ENCODE measurements around the gene CCDC183.
A peak's percentile ranks its signal among the peaks of the same experiment; 100 is the strongest.
"Not testable (repeated sequence)": the region's sequence is repeated elsewhere in the genome, so short reads cannot be mapped to it uniquely, and the experiment has no call there.

The CCDC183 gene

DNA sequence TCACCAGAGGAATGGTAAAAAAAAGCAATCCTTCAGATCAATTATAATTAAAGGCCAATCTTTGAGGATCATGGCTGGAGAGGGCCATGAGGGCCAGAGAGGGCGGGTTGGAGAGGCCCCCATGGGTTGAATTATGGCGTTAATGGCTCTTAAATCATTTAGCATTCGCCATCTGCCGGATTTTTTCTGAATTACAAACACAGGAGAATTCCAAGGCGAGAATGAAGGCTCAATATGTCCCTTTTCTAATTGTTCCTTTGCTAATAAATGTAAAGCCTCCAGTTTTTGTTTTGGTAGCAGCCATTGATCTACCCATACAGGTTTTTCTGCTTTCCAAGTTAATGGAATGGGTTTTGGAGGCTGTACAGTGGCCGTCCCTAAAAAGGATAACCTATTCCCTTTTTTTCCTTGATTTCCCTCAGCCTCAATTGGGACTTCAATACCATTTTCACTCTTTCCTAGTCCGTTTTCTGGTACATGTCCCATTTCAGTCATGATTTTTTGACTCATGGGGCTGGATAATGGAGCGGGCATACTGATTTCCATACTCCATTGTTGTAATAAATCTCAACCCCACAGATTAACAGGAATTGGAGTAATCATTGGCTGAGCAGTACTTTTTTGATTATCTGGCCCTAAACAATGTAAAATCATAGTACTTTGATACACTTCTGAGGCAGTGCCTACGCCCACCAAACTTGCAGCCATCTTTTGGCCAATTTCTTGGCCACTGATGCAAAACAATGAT, 11.7 kb upstream of the CCDC183 start:
- Histone ChIP-seq H3K9me3 (ENCODE audit: control insufficient read depth in 1 of 2, low read length in 2 of 2) (no peaks in the 10 kb centered on the region), H3K27ac (ENCODE audit: low read depth, low read length) (no peak overlapping the region), H3K36me3 (ENCODE audit: control insufficient read depth in 1 of 2, insufficient read depth in 2 of 2, low read length in 2 of 2) (no peaks in the 10 kb centered on the region), H3K9ac (ENCODE audit: low read depth in 1 of 2, low read length in 2 of 2) (no peak overlapping the region), H3K4me3 (ENCODE audit: low read depth in 1 of 2, low read length in 2 of 2) (no peak overlapping the region), H3K27me3 (ENCODE audit: control insufficient read depth in 1 of 2, insufficient read depth in 2 of 2, low read length in 2 of 2) (no peaks in the 10 kb centered on the region), H3K4me1 (ENCODE audit: control insufficient read depth in 1 of 2, insufficient read depth in 2 of 2, low read length in 2 of 2) (peaks cover 5 to 29% of the 10 kb centered on the region in 2 donors)

DNA sequence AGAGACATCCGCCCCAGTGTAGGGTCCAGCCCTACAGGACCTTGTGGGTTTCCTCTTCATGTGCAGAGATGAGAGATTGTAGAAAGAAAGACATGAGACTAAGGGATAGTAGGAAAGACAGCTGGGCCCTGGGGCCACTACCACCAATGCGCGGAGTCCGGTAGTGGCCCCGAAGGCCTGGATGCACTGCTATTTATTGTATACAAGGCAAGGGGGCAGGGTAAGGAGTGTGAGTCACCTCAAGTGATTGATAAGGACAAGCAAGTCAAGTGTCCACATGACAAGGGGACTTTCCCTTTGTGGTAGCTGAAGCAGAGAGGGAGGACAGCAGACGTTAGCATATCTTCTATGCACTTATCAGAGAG, 11.2 kb upstream of the CCDC183 start:
- no peak overlapping the region for H3K9ac ChIP-seq (ENCODE audit: low read depth in 1 of 2, low read length in 2 of 2)
- H3K36me3 ChIP-seq (ENCODE audit: control insufficient read depth in 1 of 2, insufficient read depth in 2 of 2, low read length in 2 of 2): no peaks in the 10 kb centered on the region
- no peak overlapping the region for H3K27ac ChIP-seq (ENCODE audit: low read depth, low read length)
- H3K4me1 ChIP-seq (ENCODE audit: control insufficient read depth in 1 of 2, insufficient read depth in 2 of 2, low read length in 2 of 2): peaks cover 5 to 35% of the 10 kb centered on the region in 2 donors
- H3K4me3 ChIP-seq (ENCODE audit: low read depth in 1 of 2, low read length in 2 of 2): no peak overlapping the region
- no peaks in the 10 kb centered on the region for H3K9me3 ChIP-seq (ENCODE audit: control insufficient read depth in 1 of 2, low read length in 2 of 2)
- H3K27me3 ChIP-seq (ENCODE audit: control insufficient read depth in 1 of 2, insufficient read depth in 2 of 2, low read length in 2 of 2): no peaks in the 10 kb centered on the region

DNA sequence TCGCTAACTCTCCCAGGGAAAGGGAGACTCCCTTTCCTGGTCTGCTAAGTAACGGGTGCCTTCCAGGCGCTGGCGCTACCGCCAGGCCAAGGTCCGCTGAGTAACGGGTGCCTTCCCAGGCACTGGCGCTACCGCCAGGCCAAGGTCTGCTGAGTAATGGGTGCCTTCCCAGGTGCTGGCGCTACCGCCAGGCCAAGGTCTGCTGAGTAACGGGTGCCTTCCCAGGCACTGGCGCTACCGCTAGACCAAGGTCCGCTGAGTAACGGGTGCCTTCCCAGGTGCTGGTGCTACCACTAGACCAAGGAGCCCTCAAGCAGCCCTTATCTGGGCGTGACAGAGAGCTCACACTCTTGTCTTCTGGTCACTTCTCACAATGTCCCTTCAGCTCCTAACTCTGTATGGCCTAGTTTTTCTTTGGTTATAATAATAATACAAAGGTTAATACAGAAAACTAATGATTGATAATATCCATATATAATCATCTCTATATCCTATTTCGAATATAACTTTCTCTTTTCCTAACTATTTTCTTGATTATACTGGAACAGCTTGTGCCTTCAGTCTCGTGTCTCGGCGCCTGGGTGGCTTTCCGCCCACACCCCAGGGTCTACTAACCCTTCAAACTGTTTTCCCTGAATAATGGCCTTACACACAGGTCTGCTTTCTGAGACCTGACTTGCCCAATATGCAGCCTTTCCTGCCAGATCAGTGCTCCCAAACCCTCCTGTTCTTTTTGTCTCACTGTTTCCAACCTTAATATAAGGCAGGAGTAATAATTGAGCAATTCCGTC, 10.4 kb upstream of the CCDC183 start:
- H3K4me3 ChIP-seq (ENCODE audit: low read depth in 1 of 2, low read length in 2 of 2); H3K27ac ChIP-seq (ENCODE audit: low read depth, low read length); H3K27me3 ChIP-seq (ENCODE audit: control insufficient read depth in 1 of 2, insufficient read depth in 2 of 2, low read length in 2 of 2); H3K9ac ChIP-seq (ENCODE audit: low read depth in 1 of 2, low read length in 2 of 2); H3K9me3 ChIP-seq (ENCODE audit: control insufficient read depth in 1 of 2, low read length in 2 of 2); H3K36me3 ChIP-seq (ENCODE audit: control insufficient read depth in 1 of 2, insufficient read depth in 2 of 2, low read length in 2 of 2): not testable (repeated sequence)
- peaks cover 11 to 41% of the 10 kb centered on the region in 2 donors for H3K4me1 ChIP-seq (ENCODE audit: control insufficient read depth in 1 of 2, insufficient read depth in 2 of 2, low read length in 2 of 2)

DNA sequence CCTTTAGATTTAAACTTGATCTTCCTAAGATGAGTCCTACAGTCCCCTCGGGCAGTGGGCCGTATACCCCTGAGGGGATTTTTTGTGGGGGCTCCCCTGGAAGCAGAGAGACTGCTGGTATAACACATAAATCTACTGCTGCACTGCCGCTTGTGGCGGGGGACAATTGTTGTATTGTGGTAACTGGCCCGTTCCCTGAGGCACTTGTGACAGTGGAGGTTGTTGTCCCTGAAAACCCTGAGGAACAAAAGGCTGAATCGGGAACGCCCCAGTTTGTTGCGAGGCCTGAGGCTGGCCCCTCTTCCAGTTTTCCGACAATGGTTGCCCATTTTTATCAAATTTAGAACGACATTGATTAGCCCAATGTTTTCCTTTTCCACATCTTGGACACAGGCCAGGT, 9.7 kb upstream of the CCDC183 start:
- no peak overlapping the region for H3K4me3 ChIP-seq (ENCODE audit: low read depth in 1 of 2, low read length in 2 of 2)
- H3K36me3 ChIP-seq (ENCODE audit: control insufficient read depth in 1 of 2, insufficient read depth in 2 of 2, low read length in 2 of 2): no peaks in the 10 kb centered on the region
- no peaks in the 10 kb centered on the region for H3K9me3 ChIP-seq (ENCODE audit: control insufficient read depth in 1 of 2, low read length in 2 of 2)
- H3K9ac ChIP-seq (ENCODE audit: low read depth in 1 of 2, low read length in 2 of 2): no peak overlapping the region
- peaks cover 11 to 43% of the 10 kb centered on the region in 2 donors for H3K4me1 ChIP-seq (ENCODE audit: control insufficient read depth in 1 of 2, insufficient read depth in 2 of 2, low read length in 2 of 2)
- no peaks in the 10 kb centered on the region for H3K27me3 ChIP-seq (ENCODE audit: control insufficient read depth in 1 of 2, insufficient read depth in 2 of 2, low read length in 2 of 2)
- H3K27ac ChIP-seq (ENCODE audit: low read depth, low read length): no peak overlapping the region

DNA sequence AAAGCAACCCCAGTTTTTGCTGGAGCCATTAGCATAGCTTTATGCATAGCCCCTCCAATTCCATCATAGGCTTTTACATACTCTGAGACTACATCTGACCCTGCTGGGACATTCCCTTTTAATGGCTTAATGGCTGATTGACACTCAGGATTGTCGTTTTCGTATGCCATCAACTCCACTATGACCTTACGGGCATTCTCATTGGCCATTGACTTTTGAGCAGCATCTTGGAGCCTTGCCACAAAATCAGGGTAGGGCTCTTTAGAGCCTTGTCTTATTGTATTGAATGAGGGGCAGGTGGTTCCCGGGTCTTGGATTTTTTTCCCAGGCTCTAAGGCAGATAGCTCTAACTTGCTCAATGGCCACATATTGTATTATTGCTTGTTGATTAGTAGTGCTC, 9.2 kb upstream of the CCDC183 start:
- H3K9ac ChIP-seq (ENCODE audit: low read depth in 1 of 2, low read length in 2 of 2); H3K27me3 ChIP-seq (ENCODE audit: control insufficient read depth in 1 of 2, insufficient read depth in 2 of 2, low read length in 2 of 2); H3K36me3 ChIP-seq (ENCODE audit: control insufficient read depth in 1 of 2, insufficient read depth in 2 of 2, low read length in 2 of 2); H3K9me3 ChIP-seq (ENCODE audit: control insufficient read depth in 1 of 2, low read length in 2 of 2); H3K4me3 ChIP-seq (ENCODE audit: low read depth in 1 of 2, low read length in 2 of 2); H3K27ac ChIP-seq (ENCODE audit: low read depth, low read length): not testable (repeated sequence)
- H3K4me1 ChIP-seq (ENCODE audit: control insufficient read depth in 1 of 2, insufficient read depth in 2 of 2, low read length in 2 of 2): peaks cover 13 to 49% of the 10 kb centered on the region in 2 donors

DNA sequence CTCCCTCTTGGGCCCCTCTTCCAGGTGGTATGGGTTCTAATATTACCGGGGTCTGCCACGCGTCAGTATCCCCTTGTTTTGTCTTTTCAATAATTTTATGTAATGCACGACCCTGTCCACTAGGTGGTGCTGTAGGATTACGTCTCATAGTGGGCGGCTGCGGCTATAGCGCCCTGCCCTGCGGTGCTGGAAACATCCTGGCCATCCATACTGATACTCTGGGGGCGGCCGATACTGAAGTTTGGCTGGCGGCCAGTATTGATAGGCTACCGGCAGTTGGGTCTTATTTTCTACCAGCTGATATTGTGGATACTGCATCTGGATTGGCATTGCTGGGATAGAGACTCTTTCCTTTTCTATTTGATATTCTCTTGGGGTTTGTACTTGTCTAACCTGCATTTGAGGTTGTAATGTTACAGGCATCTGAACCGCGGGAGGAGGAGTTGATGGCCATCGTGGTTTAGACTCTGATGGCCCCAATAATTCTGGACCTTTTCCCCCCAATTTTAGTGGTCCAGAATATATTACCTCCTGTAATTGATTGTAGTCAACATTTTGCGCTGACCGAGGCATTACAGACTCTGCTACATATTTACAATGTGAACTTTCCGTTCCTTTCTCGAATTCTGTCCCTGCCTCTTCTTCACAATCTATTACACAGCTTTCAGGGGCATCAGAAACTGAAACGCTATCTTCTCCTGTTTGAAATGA, 8.3 kb upstream of the CCDC183 start:
- Histone ChIP-seq H3K9me3 (ENCODE audit: control insufficient read depth in 1 of 2, low read length in 2 of 2) (no peaks in the 10 kb centered on the region), H3K27me3 (ENCODE audit: control insufficient read depth in 1 of 2, insufficient read depth in 2 of 2, low read length in 2 of 2) (no peaks in the 10 kb centered on the region), H3K36me3 (ENCODE audit: control insufficient read depth in 1 of 2, insufficient read depth in 2 of 2, low read length in 2 of 2) (no peaks in the 10 kb centered on the region), H3K4me3 (ENCODE audit: low read depth in 1 of 2, low read length in 2 of 2) (no peak overlapping the region), H3K4me1 (ENCODE audit: control insufficient read depth in 1 of 2, insufficient read depth in 2 of 2, low read length in 2 of 2) (peaks cover 22 to 57% of the 10 kb centered on the region in 2 donors), H3K9ac (ENCODE audit: low read depth in 1 of 2, low read length in 2 of 2) (no peak overlapping the region), H3K27ac (ENCODE audit: low read depth, low read length) (no peak overlapping the region)

DNA sequence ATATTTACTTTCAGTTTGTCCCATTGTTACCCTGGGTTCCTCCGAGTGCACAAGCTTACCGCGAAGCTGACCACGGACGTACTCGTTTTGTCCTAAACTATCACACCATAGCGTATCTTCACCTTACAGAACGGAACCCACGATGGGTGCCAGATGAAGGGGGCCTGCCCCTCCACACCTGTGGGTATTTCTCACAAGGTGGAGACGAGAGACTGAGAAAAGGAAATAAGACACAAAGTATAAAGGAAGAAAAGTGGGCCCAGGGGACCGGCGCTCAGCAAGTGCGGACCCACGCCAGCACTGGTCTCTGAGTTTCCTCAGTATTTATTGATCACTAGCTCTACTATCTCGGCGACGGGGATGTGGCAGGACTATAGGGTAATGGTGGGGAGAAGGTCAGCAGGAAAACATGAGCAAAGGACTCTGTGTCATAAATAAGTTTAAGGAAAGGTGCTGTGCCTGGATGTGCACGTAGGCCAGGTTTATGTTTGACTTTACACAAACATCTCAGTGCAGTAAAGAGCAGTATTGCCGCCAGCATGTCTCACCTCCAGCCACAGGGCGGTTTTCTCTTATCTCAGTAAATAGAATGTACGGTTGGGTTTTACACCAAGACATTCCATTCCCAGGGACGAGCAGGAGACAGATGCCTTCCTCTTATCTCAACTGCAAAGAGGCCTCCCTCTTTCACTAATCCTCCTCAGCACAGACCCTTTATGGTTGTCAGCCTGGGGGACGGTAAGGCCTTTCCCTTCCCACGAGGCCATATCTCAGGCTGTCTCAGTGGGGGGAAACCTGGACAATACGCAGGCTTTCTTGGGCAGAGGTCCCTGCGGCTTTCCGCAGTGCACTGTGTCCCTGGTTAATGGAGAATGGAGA, 7.3 kb upstream of the CCDC183 start:
- H3K36me3 ChIP-seq (ENCODE audit: control insufficient read depth in 1 of 2, insufficient read depth in 2 of 2, low read length in 2 of 2); H3K9me3 ChIP-seq (ENCODE audit: control insufficient read depth in 1 of 2, low read length in 2 of 2); H3K27ac ChIP-seq (ENCODE audit: low read depth, low read length); H3K27me3 ChIP-seq (ENCODE audit: control insufficient read depth in 1 of 2, insufficient read depth in 2 of 2, low read length in 2 of 2): not testable (repeated sequence)
- Histone ChIP-seq H3K9ac (ENCODE audit: low read depth in 1 of 2, low read length in 2 of 2) (peak overlapping the region in 1 of 2 donors; percentile 16), H3K4me3 (ENCODE audit: low read depth in 1 of 2, low read length in 2 of 2) (peak overlapping the region in 1 of 2 donors; percentile 32), H3K4me1 (ENCODE audit: control insufficient read depth in 1 of 2, insufficient read depth in 2 of 2, low read length in 2 of 2) (peaks cover 32 to 64% of the 10 kb centered on the region in 2 donors)

DNA sequence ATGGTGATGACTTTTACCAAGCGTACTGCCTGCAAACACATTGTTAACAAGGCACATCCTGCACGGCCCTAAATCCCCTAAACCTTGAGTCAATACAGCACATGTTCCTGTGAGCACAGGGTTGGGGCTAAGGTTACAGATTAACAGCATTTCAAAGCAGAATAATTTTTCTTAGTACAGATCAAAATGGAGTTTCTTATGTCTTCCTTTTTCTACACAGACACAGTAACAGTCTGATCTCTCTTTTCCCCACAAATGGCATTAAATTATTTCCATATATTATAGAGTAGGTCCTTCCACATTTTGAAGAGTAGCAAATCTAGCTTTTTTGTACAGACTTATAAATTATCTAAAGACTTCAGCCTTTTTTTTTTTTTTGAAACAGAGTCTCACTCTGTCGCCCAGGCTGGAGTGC, 6.6 kb upstream of the CCDC183 start:
- Histone ChIP-seq H3K27me3 (ENCODE audit: control insufficient read depth in 1 of 2, insufficient read depth in 2 of 2, low read length in 2 of 2) (no peaks in the 10 kb centered on the region), H3K4me3 (ENCODE audit: low read depth in 1 of 2, low read length in 2 of 2) (no peak overlapping the region), H3K27ac (ENCODE audit: low read depth, low read length) (no peak overlapping the region), H3K9me3 (ENCODE audit: control insufficient read depth in 1 of 2, low read length in 2 of 2) (no peaks in the 10 kb centered on the region), H3K4me1 (ENCODE audit: control insufficient read depth in 1 of 2, insufficient read depth in 2 of 2, low read length in 2 of 2) (peaks cover 32 to 63% of the 10 kb centered on the region in 2 donors), H3K36me3 (ENCODE audit: control insufficient read depth in 1 of 2, insufficient read depth in 2 of 2, low read length in 2 of 2) (no peaks in the 10 kb centered on the region), H3K9ac (ENCODE audit: low read depth in 1 of 2, low read length in 2 of 2) (no peak overlapping the region)

DNA sequence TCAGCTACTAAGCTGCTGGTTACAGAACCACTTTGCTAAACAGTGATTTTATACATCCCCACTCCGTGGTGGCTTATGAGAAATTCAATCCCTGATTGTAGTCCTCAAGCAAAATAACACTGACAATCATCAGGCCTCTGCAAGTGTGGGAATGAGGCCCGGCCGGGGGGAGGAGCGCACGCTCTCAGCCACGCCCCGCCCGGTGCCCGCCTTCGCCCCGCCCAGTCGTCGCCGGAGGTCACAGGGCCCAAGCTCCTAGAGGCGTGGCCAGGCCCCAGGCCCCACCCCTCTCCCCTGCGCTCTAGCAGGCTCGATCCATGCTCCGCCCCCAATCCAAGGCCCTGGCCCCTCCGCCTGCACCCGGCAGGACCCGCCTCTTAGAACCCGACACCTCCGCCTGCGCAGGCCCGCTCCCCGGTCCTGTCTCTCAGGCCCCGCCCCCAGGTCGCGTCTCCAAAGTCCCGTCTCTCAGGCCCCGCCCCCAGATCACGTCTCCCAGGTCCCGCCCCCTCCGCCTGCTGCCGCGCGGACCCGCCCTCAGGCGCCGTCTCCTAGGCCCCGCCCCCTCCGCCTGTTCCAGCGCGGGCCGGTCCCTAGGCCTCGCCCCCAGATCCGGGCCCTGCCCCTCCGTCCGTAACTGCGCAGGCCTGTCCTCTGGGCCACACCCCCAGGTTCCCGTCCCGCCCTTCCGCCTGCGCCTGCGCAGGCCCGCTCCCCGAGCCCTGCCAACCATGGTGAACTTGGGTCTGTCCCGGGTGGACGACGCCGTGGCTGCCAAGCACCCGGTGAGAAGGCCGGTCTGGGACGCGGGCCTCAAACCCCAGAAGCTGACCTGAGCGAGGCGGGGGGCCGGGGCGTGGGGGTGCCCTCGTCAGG, 5.3 kb upstream of the CCDC183 start, which contains the start of gene TMEM141:
TSS of gene TMEM141 (plus strand) at position 705 of the 876 bp plus-strand sequence. CDS start at position 732, 27 bp downstream.
- H3K27me3 ChIP-seq (ENCODE audit: control insufficient read depth in 1 of 2, insufficient read depth in 2 of 2, low read length in 2 of 2): peaks cover 0 to under 1% of the 10 kb centered on the region in 2 donors
- peak within 1 kb of the TSS; percentile 77 to 95 for H3K9ac ChIP-seq (ENCODE audit: low read depth in 1 of 2, low read length in 2 of 2)
- no peaks in the 10 kb centered on the region for H3K9me3 ChIP-seq (ENCODE audit: control insufficient read depth in 1 of 2, low read length in 2 of 2)
- H3K4me1 ChIP-seq (ENCODE audit: control insufficient read depth in 1 of 2, insufficient read depth in 2 of 2, low read length in 2 of 2): peaks cover 27 to 55% of the 10 kb centered on the region in 2 donors
- H3K4me3 ChIP-seq (ENCODE audit: low read depth in 1 of 2, low read length in 2 of 2): peak within 1 kb of the TSS; percentile 66 to 84
- no peaks in the 10 kb centered on the region for H3K36me3 ChIP-seq (ENCODE audit: control insufficient read depth in 1 of 2, insufficient read depth in 2 of 2, low read length in 2 of 2)
- H3K27ac ChIP-seq (ENCODE audit: low read depth, low read length): peak within 1 kb of the TSS; percentile 99

Measured in duodenal mucosa (tissue), 2 donors.